M059J (cell line): ENCODE results near the gene DNAJC13. TPM values are rescaled to one million over a fixed set of nuclear protein-coding genes. Genes with fewer than 3 reads are reported as not detected.
"Not testable (repeated sequence)": the region's sequence is repeated elsewhere in the genome, so short reads cannot be mapped to it uniquely, and the experiment has no call there.

Experiments
- DNase-seq: peaks from one replicate; pipeline ENCODE4 v3.0.0-alpha.2; 2012; ENCODE audit warnings: low read depth
- total RNA-seq: library from RNA; depleted of rRNA; stranded (reverse); fragments of >200 nt; shearing (Covaris generic); gene quantifications from 2 replicates; pipeline ENCODE4 v1.2.3, GENCODE V29; 2014; rRNA removed

Gene DNAJC13
- total RNA-seq = 30.8 and 43.0 TPM in 2 replicates

GRCh38 chr3:132416807-132417694 is at the start of gene DNAJC13:
TSS of gene DNAJC13 (plus strand) at chr3:132417502. CDS start at chr3:132434551, 17,049 bp downstream.
- DNase-seq = peak; percentile 95

DNA sequence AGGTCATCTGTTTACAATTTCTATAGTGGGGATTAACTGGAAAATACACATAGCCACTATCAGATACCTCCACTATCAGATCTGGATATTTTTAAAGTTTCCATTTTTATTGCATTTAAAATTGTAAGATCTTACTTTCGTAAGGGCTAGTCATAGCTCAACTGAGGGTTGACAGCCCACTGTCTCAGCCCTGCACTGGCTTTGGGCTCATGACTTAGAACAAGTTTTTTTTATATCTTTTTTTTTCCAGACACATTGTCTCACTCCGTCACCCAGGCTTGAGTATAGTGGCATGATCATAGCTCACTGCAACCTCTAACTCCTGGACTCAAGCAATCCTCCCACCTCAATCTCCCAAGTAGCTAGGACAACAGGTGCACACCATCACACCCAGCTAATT is 48.8 kb upstream of the DNAJC13 start:
- no peak for DNase-seq

- DNase-seq = no peak
Measured at GRCh38 chr3:132368962-132369361, 48.3 kb upstream of the DNAJC13 start.

DNA sequence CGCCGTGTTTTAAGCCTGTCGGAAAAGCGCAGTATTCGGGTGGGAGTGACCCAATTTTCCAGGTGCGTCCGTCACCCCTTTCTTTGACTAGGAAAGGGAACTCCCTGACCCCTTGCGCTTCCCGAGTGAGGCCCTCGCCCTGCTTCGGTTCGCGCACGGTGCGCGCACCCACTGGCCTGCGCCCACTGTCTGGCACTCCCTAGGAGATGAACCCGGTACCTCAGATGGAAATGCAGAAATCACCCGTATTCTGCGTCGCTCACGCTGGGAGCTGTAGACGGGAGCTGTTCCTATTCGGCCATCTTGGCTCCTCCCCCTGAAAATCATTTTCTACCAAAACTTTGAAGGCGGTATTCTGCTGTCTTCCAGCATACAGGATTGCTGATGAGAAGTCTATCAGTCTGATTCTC is 40.4 kb upstream of the DNAJC13 start:
- not testable (repeated sequence) for DNase-seq

DNA sequence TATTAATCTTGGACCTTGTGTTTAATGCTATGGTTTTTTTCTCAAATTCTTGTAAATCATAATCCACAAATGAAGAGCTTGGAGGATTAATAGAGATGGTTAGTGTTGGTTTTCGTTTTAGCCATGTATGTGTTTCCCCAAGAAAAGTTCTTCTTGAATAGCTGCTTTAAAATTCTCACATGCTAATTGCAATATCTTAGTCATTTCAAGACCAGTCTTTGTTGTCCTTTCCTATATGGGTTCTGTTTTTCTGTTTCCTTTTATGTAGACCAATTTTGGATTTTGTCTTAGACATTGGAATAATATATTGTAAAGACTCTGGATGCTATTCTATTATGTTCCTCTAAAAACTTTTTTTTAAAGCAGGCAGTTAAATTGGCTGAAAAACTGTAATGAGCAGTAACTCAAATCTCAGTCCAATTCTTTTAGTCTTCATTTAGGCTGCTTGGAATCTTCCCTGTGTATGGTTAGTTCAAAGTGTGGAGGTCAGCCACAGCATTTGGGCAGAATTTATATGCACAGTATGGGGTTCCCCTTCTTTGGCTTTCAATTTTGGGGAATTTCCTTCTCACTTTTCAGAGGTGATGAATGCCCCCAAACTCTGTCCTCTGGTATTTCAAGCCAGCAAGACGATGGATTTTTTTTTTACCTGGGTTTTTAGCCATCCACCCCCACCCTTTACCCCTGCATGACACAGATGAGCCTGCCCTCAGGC is 39.1 kb upstream of the DNAJC13 start:
- no peak for DNase-seq

GRCh38 chr3:132378846-132379245 is 38.5 kb upstream of the DNAJC13 start:
- no peak for DNase-seq

DNA sequence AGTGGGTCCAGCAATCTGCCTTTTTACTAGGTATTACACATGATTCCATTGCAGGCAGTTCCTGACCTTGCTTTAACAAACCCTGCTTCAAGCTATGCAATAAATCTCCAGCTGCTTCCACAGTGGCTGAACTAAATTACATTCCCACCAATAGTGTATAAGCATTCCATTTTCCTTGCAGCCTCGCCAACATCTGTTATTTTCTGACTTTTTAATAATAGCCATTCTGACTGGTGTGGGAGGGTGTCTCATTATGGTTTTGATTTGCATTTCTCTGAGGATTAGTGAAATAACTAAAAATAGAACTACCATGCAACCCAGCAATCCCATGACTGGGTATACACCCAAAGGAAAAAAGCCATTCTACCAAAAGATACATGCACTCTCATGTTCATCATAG is 36.4 kb upstream of the DNAJC13 start:
- DNase-seq = no peak

DNA sequence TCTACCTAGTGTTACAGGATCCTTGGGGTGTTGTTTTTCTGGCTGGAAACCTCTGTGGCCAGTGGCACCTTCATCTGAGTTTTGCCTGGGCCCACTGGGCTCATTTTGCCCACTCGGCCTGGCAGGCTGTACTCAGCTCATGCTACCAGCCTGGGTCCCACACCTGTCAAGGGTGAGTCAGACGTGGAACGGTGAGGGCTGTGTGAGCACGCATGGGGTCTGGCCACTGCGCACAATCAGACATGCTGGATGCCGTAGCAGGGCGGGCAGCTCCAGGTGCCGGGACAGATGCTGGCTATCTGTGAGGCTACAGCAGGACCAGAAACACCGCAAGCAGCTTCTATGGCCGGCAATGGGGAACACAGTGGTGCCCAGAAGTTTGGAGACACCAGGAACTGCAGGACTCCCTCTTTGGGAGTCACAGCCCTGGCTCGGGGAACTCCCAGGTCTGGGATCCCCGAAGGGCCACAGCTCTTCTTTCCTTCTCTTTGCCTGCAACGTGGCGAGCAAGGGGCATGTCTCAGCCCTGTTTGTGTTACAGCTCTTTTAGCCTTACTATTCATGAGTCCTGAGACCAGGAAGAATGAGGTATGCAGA is 35.9 kb upstream of the DNAJC13 start:
- no peak for DNase-seq

DNA sequence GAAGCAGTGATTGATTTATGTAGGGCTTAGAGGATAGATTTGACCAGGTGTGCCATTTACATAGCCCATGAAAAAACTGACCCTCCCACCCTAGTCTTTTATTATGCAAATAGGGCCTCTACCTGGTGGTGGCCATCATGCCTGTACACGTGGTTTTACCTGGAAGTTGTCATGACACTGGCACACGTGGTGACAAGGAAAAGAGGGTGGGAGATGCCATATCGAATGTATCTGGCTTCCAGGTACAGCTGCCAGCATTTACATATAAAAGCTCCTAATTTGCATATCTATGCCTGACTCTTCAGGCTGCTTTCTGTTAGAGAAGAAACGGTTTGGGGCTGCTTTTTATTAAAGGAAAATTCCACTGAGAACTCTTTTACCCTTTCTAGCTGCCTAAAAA is 35.0 kb upstream of the DNAJC13 start:
- no peak for DNase-seq

GRCh38 chr3:132382688-132383194 is 34.6 kb upstream of the DNAJC13 start:
- no peak for DNase-seq

DNA sequence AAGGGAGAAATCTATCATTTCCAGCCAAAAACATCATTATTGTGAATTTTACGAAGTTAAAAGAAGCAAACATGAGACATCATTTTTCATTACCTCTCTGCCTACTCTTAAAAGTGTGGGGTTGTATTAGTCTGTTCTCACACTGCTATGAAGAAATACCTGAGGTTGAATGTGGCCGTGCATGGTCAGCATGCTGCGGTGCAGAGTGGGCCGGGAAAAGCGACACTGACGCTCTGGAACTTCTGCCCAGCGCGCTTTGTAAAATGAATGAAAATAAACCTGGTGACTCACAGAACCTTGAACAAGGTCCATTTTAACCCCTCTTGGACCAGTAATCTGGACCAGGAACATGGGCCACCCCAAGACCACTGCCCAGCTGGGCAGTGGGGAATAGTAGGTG is 31.0 kb upstream of the DNAJC13 start:
- peak; percentile 8 for DNase-seq

DNA sequence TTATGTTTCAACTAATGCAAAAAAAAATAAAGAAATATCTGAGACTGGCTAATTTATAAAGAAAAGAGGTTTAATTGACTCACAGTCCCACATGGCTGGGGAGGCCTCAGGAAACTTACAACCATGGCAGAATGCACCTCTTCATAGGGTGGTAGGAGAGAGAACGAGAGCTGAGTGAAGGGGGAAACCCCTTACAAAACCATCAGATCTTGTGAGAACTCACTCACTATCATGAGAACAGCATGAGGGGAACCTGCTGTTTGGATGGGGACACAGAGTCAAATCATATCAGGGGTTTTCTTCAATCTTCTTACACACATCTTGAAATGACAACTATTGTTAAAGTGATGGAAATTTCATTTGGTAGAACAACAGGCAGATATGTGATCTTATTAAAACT is 24.6 kb upstream of the DNAJC13 start:
- DNase-seq = not testable (repeated sequence)

DNA sequence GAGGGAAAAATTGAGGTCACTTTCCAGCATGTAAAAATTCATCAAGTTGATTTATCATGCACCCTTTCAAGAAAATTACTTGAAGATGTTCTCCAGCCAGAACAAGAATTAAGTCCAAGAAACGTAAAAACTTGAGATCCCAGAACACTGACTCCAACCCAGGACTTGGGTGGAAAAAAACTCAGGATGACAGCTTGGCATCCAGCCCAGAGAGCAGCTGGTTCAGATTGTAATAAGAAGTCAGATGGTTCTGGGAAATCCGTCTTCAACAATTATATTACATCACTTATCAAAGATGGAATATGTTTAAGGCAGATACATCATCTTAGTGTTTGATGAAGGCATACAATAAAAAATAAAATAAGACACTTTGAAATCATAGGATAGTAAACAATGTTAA is 23.0 kb upstream of the DNAJC13 start:
- DNase-seq = no peak

- DNase-seq = no peak
Measured at GRCh38 chr3:132395126-132395525, 22.2 kb upstream of the DNAJC13 start.

DNA sequence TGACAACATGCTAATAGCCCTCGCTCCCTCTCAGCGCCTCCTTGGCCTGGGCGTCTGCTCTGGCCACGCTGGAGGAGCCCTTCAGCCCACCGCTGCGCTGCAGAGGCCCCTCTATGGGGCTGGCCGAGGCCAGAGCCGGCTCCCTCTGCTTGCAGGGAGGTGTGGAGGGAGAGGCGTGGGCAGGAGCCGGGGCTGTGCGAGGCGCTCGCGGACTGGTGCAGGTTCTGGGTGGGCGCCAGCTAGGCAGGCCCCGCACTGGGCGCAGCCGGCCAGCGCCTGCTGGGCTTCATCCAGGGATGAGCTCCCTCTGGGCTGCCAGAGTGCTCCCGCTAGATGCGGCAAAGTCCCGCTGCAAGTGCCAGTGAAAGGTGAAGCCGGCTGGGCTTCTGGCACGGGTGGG is 21.0 kb upstream of the DNAJC13 start:
- DNase-seq = no peak

DNA sequence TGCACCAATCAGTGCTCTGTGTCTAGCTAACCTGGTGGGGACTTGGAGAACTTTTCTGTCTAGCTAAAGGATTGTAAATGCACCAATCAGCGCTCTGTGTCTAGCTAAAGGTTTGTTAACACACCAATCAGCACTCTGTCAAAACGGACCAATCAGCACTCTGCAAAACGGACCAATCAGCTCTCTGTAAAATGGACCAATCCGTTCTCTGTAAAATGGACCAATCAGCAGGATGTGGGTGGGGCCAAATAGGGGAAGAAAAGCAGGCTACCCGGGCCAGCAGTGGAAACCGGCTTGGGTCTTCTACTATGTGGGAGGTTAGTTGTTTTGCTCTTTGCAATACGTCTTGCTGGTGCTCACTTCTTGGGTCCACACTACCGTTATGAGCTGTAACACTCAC is 20.5 kb upstream of the DNAJC13 start:
- DNase-seq = not testable (repeated sequence)

DNA sequence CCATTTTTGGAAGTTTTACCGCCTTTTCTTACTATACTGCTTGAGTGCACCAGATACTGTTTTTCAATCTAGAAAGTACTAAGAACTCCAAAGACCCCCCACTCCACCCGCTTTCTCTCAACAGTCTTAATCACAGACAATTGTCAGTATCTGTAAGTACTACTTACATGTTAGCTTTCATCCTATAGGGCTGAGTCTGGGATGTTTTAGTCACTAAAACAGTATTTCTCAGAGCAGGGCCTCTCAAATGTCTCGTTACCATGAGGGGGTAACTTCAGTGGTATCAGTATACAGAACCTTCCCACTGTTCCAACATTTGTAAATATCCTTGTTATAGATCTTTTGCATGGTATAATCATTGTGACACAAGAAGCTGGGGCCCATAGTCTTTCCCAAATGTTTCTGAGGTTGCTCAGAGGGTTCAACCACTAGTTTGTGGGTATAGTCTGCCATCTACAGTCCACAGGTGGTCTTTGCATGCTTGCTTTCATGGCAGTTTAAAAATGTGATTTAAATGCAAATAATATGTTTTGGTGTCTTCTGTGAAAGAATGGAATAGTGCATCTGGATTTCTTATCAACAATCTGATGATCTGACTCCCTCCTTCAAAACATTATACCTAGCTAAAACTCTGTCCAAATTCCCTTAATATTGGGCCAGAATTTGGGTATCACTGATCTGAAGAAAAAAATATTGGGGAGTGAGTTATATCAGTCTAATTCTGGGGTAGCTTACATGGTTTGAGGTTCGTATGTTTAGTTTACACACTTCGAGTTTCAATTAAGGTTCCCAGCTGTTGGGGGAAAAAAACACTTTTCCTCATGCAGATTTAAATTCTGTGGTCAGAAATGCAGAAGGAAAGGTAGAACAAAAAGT is 18.0 kb upstream of the DNAJC13 start:
- peak; percentile 53 for DNase-seq

GRCh38 chr3:132401255-132401654 is 16.0 kb upstream of the DNAJC13 start:
- no peak for DNase-seq

GRCh38 chr3:132404276-132404675 is 13.0 kb upstream of the DNAJC13 start:
- DNase-seq = no peak

- DNase-seq = no peak
Measured at GRCh38 chr3:132405188-132405587, 12.1 kb upstream of the DNAJC13 start.

DNA sequence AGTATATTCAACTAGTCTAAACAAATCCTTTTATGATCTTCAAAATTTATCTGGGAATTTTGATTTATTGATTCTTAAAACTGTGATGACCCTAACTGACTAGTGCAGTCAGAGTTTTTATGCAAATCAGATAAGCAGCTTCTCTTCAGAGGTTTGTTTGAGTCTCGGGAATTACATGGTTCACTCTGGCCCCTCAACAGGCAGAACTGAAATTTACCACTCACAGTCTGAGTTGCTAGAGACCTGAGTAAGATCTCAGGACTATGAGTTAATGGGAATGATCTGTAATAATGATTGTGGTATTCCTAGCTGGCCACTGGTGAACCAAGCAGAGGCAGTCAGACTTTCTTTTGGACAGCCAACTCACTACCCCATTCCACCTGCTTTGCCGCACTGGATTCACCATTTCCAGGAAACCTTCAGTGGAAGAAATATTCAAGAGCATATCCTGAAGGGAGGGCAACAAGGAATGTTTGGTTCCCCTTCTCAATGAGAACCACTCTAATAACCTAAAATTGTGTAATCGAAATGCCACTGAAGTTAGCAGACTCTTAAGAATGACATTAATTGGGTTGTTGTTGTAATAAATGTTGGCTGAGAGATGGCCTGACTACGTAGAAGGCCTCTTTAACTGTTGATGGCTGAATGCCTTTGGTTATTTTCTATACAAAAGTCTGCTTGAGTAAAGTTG is 11.5 kb upstream of the DNAJC13 start:
- DNase-seq = no peak
